Measurements from ENCODE around the gene PTPRN. TPM values are rescaled to one million over a fixed set of nuclear protein-coding genes. Genes with fewer than 3 reads are reported as not detected.

The PTPRN gene
- total RNA-seq, 2 donors from 2014 or later: 0.44 to 1.1 TPM

- Mint-ChIP-seq H3K27me3 (ENCODE audit: insufficient read depth) (peaks cover 60% of the 10 kb centered on the region), H3K4me1 (peaks cover 26% of the 10 kb centered on the region), H3K27ac (no peak overlapping the region), H3K9me3 (no peaks in the 10 kb centered on the region), H3K4me3 (peak overlapping the region; percentile 51), H3K36me3 (ENCODE audit: low read depth) (peaks cover 5% of the 10 kb centered on the region)
- WGBS, 2 experiments (ENCODE audit: insufficient coverage in 1 of 2, insufficient read length in 1 of 2): 67 to 71% methylated on average over 2 to 5 of the region's 5 CpGs
- Histone ChIP-seq H3K4me3 (ENCODE audit: low read length) (no peak overlapping the region), H3K36me3 (ENCODE audit: control insufficient read depth, insufficient read depth, low read length) (peaks cover 10% of the 10 kb centered on the region), H3K27me3 (ENCODE audit: control insufficient read depth, insufficient read depth, low read length, poor library complexity, severe bottlenecking) (peaks cover 57% of the 10 kb centered on the region), H3K27ac (ENCODE audit: low read depth, low read length) (no peak overlapping the region), H3K9ac (ENCODE audit: extremely low read depth, low read length, poor library complexity, severe bottlenecking) (no peak overlapping the region), H3K4me1 (ENCODE audit: control insufficient read depth, insufficient read depth, low read length) (peaks cover 17% of the 10 kb centered on the region), H3K9me3 (ENCODE audit: control insufficient read depth, low read length) (no peaks in the 10 kb centered on the region)
- DNase-seq: no peak
- TF ChIP-seq CTCF (conservative IDR thresholded peaks at IDR 0.05): no peak
Observed at GRCh38 chr2:219252084-219252483, 57.1 kb downstream of the PTPRN start.

- Mint-ChIP-seq H3K27ac (no peak overlapping the region), H3K9me3 (no peaks in the 10 kb centered on the region), H3K27me3 (ENCODE audit: insufficient read depth) (peaks cover 56% of the 10 kb centered on the region), H3K36me3 (ENCODE audit: low read depth) (peaks cover 5% of the 10 kb centered on the region), H3K4me1 (peaks cover 26% of the 10 kb centered on the region), H3K4me3 (no peak overlapping the region)
- TF ChIP-seq CTCF (conservative IDR thresholded peaks at IDR 0.05): no peak
- Histone ChIP-seq H3K4me1 (ENCODE audit: control insufficient read depth, insufficient read depth, low read length) (peaks cover 17% of the 10 kb centered on the region), H3K4me3 (ENCODE audit: low read length) (no peak overlapping the region), H3K27me3 (ENCODE audit: control insufficient read depth, insufficient read depth, low read length, poor library complexity, severe bottlenecking) (peaks cover 53% of the 10 kb centered on the region), H3K36me3 (ENCODE audit: control insufficient read depth, insufficient read depth, low read length) (peaks cover 14% of the 10 kb centered on the region), H3K27ac (ENCODE audit: low read depth, low read length) (no peak overlapping the region), H3K9me3 (ENCODE audit: control insufficient read depth, low read length) (no peaks in the 10 kb centered on the region), H3K9ac (ENCODE audit: extremely low read depth, low read length, poor library complexity, severe bottlenecking) (no peak overlapping the region)
- 88 to 94% methylated on average over 5 to 6 of the region's 6 CpGs for WGBS, 2 experiments (ENCODE audit: insufficient coverage in 1 of 2, insufficient read length in 1 of 2)
- no peak for DNase-seq
Observed at GRCh38 chr2:219251656-219252055, 57.5 kb downstream of the PTPRN start.

- H3K9ac ChIP-seq (ENCODE audit: extremely low read depth, low read length, poor library complexity, severe bottlenecking): no peak overlapping the region
- peaks cover 38% of the 10 kb centered on the region for H3K27me3 ChIP-seq (ENCODE audit: control insufficient read depth, insufficient read depth, low read length, poor library complexity, severe bottlenecking)
- H3K4me1 ChIP-seq (ENCODE audit: control insufficient read depth, insufficient read depth, low read length): peaks cover 21% of the 10 kb centered on the region
- H3K4me3 ChIP-seq (ENCODE audit: low read length): no peak overlapping the region
- H3K4me1 Mint-ChIP-seq: peaks cover 26% of the 10 kb centered on the region
- no peak overlapping the region for H3K4me3 Mint-ChIP-seq
- no peaks in the 10 kb centered on the region for H3K9me3 ChIP-seq (ENCODE audit: control insufficient read depth, low read length)
- H3K27me3 Mint-ChIP-seq (ENCODE audit: insufficient read depth): peaks cover 41% of the 10 kb centered on the region
- peaks cover 5% of the 10 kb centered on the region for H3K36me3 Mint-ChIP-seq (ENCODE audit: low read depth)
- WGBS, 2 experiments (ENCODE audit: insufficient coverage in 1 of 2, insufficient read length in 1 of 2): 93 to 95% methylated on average over 18 to 22 of the region's 22 CpGs
- H3K36me3 ChIP-seq (ENCODE audit: control insufficient read depth, insufficient read depth, low read length): peaks cover 14% of the 10 kb centered on the region
- peak overlapping the region; percentile 93 for H3K27ac Mint-ChIP-seq
- no peak for DNase-seq
- H3K9me3 Mint-ChIP-seq: no peaks in the 10 kb centered on the region
- no peak overlapping the region for H3K27ac ChIP-seq (ENCODE audit: low read depth, low read length)
- no peak for TF ChIP-seq CTCF (conservative IDR thresholded peaks at IDR 0.05)
Observed at GRCh38 chr2:219250049-219250781, 59.0 kb downstream of the PTPRN start.

Data from endodermal cell (in vitro differentiated cells).